ENCODE measurements around the gene RAB11FIP4.

Gene RAB11FIP4

DNA sequence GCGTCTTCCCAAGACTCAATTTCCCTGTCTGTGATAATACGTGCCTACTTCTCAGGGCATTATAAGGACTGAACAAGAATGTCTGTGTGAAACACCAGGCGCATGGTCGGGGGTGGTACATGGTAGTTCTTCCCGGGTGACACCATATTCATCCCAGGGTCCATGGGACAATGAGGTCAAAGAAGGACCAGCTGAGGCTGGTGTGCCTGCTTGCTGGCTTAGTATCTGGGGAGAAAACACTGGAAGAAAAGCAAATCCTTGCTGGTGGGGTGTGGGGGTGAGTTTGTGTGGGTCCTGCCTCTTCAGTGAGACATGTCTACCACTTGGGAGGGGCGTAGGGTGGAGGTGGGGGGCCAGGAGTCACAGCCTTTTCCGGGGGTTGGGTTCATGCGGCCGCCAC is 174.2 kb downstream of the RAB11FIP4 start:
- H3K4me3 ChIP-seq (ENCODE audit: low read depth, low read length) = no peak overlapping the region
- TF ChIP-seq, protein P1, sequence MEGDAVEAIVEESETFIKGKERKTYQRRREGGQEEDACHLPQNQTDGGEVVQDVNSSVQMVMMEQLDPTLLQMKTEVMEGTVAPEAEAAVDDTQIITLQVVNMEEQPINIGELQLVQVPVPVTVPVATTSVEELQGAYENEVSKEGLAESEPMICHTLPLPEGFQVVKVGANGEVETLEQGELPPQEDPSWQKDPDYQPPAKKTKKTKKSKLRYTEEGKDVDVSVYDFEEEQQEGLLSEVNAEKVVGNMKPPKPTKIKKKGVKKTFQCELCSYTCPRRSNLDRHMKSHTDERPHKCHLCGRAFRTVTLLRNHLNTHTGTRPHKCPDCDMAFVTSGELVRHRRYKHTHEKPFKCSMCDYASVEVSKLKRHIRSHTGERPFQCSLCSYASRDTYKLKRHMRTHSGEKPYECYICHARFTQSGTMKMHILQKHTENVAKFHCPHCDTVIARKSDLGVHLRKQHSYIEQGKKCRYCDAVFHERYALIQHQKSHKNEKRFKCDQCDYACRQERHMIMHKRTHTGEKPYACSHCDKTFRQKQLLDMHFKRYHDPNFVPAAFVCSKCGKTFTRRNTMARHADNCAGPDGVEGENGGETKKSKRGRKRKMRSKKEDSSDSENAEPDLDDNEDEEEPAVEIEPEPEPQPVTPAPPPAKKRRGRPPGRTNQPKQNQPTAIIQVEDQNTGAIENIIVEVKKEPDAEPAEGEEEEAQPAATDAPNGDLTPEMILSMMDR (IDR thresholded peaks at IDR 0.05; ENCODE audit: borderline replicate concordance, insufficient read depth, low read depth, low read length) = no peak

DNA sequence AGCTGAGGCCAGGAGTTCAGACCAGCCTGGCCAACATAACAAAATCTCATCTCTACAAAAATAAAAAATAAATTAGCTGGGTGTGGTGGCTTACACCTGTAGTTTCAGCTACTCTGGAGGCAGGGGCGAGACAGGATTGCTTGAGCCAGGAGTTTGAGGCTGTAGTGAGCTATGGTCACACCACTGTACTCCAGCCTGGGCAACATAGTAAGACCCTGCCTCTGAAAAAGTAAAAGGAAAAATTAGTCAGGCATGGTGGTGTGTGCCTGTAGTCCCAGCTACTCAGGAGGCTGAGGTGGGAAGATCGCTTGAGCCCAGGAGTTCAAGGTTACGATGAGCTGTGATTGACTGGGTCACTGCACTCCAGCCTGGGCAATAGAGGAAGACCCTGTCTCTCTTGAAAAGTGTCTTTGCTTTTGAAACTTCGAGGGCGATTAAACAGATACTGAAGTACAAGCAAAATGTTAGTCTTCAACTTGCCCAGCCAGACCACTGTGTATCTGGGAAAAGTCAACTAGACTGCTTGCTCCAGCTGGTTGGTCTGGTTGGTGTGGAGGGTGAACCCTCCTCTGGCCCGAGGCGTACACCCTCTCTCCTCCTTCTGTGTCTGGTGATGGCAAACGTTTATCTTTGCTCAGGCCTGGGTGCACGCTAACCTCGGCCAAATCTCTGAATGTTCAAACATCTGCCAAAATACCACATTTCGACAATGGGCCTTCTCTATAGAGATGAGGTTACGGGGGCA is 174.9 kb downstream of the RAB11FIP4 start:
- TF ChIP-seq, protein P1 (IDR thresholded peaks at IDR 0.05; ENCODE audit: borderline replicate concordance, insufficient read depth, low read depth, low read length) = no peak
- no peak overlapping the region for H3K4me3 ChIP-seq (ENCODE audit: low read depth, low read length)

- TF ChIP-seq, protein P1 (IDR thresholded peaks at IDR 0.05; ENCODE audit: borderline replicate concordance, insufficient read depth, low read depth, low read length) = no peak
- H3K4me3 ChIP-seq (ENCODE audit: low read depth, low read length) = no peak overlapping the region
Observed at GRCh38 chr17:31566992-31567373, 175.5 kb downstream of the RAB11FIP4 start.

GRCh38 chr17:31568121-31568520 is 176.6 kb downstream of the RAB11FIP4 start:
- TF ChIP-seq, protein P1 (IDR thresholded peaks at IDR 0.05; ENCODE audit: borderline replicate concordance, insufficient read depth, low read depth, low read length) = no peak
- H3K4me3 ChIP-seq (ENCODE audit: low read depth, low read length) = no peak overlapping the region

DNA sequence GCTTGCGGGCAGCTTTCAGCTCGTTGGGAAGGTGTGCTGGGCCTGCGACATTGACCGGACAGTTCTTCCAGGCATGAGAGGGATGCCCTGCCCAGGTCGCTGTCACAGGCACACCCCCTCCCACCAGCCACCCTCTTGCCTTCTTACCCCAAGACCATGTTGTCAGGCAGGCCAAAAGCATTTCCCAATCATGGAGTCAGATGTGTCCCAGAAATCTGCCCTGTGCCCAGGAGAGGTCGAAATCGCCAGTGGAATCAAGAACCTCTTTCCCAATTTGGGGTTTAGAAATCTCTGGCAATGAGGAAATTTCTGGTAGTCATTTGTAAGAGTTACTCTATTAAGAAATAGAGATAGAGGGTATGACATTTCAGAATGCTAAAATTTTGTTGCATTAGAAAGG is 177.1 kb downstream of the RAB11FIP4 start:
- no peak overlapping the region for H3K4me3 ChIP-seq (ENCODE audit: low read depth, low read length)

DNA sequence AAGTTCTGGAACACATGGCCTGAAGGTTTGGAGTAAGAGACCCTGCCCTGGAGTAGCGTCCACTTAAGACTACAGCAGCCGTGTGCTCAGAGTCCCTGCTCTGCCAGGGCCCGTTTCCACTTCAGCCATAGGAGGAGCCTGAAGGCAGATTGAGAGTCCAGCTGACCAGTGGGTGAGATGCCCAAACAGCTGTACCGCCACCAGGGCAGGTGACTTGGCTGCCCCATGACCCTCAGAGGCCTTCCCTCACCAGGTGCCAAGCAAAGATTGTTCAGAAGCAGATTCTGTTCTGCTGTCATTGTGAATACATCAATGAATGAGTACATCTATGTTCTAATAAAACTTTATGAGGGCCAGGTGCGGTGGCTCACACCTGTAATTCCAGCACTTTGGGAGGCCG is 178.8 kb downstream of the RAB11FIP4 start:
- TF ChIP-seq, protein P1 (IDR thresholded peaks at IDR 0.05; ENCODE audit: borderline replicate concordance, insufficient read depth, low read depth, low read length) = no peak
- no peak overlapping the region for H3K4me3 ChIP-seq (ENCODE audit: low read depth, low read length)

More for the DNA sequence above, 177.1 kb downstream of the RAB11FIP4 start:
- TF ChIP-seq, protein P1 (IDR thresholded peaks at IDR 0.05; ENCODE audit: borderline replicate concordance, insufficient read depth, low read depth, low read length) = no peak

Measured in GM12875 (cell line).